Cardiac fibroblast (primary cell): ENCODE measurements around the gene TMC3.

Experiments used
- DNase-seq, 2 donors: peaks; one replicate each; pipeline versions ENCODE4 v3.0.0 to v3.0.0-alpha.2; 2010; ENCODE audit warnings: low read depth in 2 of 2
- H3K4me3 ChIP-seq, 2 donors: replicated peaks in 1 of 2; 1 replicate in 1 of 2; 2 replicates in 1 of 2; pipeline ENCODE4 v1.5.1; 2011; ENCODE audit warnings: low read depth in 2 of 2, low read length in 2 of 2, mild to moderate bottlenecking in 2 of 2, moderate library complexity in 1 of 2
- CTCF ChIP-seq: IDR thresholded peaks from one replicate; pipeline ENCODE4 v1.5.1; 2011; ENCODE audit warnings: low read depth, mild to moderate bottlenecking, low read length, inconsistent platforms

TMC3 gene

GRCh38 chr15:81298611-81299010 is 75.4 kb downstream of the TMC3 start:
- TF ChIP-seq CTCF: no peak
- H3K4me3 ChIP-seq: no peak overlapping the region
- DNase-seq: no peak

- no peak overlapping the region for H3K4me3 ChIP-seq
- DNase-seq: no peak
- TF ChIP-seq CTCF: no peak
Measured at GRCh38 chr15:81297603-81298575, 76.1 kb downstream of the TMC3 start.

- DNase-seq: peak; percentile 55 to 63
- no peak overlapping the region for H3K4me3 ChIP-seq
- TF ChIP-seq CTCF: no peak
Measured at GRCh38 chr15:81297147-81297572, 76.9 kb downstream of the TMC3 start.

GRCh38 chr15:81296673-81297072 is 77.3 kb downstream of the TMC3 start:
- no peak for DNase-seq
- no peak for TF ChIP-seq CTCF
- H3K4me3 ChIP-seq: no peak overlapping the region

- DNase-seq: no peak
- H3K4me3 ChIP-seq: no peak overlapping the region
- TF ChIP-seq CTCF: no peak
Measured at GRCh38 chr15:81296186-81296585, 77.8 kb downstream of the TMC3 start.

- H3K4me3 ChIP-seq: no peak overlapping the region
- DNase-seq: peak in 1 of 2 donors; percentile 1
Measured at GRCh38 chr15:81295486-81296121, 78.4 kb downstream of the TMC3 start.

More at GRCh38 chr15:81295486-81296121, 78.4 kb downstream of the TMC3 start:
- TF ChIP-seq CTCF: no peak
